IMR-90 (cell line): ENCODE measurements around the gene KCTD5. TPM values are rescaled to one million over a fixed set of nuclear protein-coding genes. Genes with fewer than 3 reads are reported as not detected.
A peak's percentile ranks its signal among the peaks of the same experiment; 100 is the strongest.

Experiments
- ATAC-seq: fragments of 200-7000 bp; cut with Tn5 transposase; 2 replicates; pipeline ENCODE4 v1.9.1; 2020; ENCODE audit warnings: low read depth, mild to moderate bottlenecking, moderate library complexity
- BruUV-seq: library from RNA; stranded (reverse); fragments of 400-500 nt; replicated peaks from 2 replicates; lab custom pipeline; 2021; lab: Mats Ljungman, UMichigan
- CTCF ChIA-PET: fragments of 300-600 bp; formaldehyde crosslinking; extraction: SDS; loops from one replicate; lab custom pipeline; 2021; ENCODE audit warnings: antibody characterized with exemption; lab: Yijun Ruan, JAX
- POLR2A ChIA-PET: fragments of 300-600 bp; sonication (Branson Sonifier 250); formaldehyde crosslinking; loops from one replicate; lab custom pipeline; 2022; ENCODE audit warnings: antibody characterized with exemption; ENCODE audit not compliant: unreplicated experiment; lab: Charles Lee
- DNase-seq: peaks from one replicate; pipeline ENCODE4 v3.0.0; 2013
- H2AFZ ChIP-seq: replicated peaks from 2 replicates; pipeline ENCODE3; 2013; ENCODE audit warnings: low read length, mild to moderate bottlenecking; ENCODE audit not compliant: poor library complexity
- H2AK5ac ChIP-seq: 2 replicates; pipeline ENCODE4 v1.6.1; 2013; ENCODE audit warnings: low read depth, low read length, inconsistent platforms
- H2AK9ac ChIP-seq: replicated peaks from 2 replicates; pipeline ENCODE3; 2013; ENCODE audit warnings: mild to moderate bottlenecking, low read depth, low read length, moderate library complexity; ENCODE audit not compliant: poor library complexity
- H2BK120ac ChIP-seq: 2 replicates; pipeline ENCODE4 v1.6.1; 2013; ENCODE audit warnings: low read depth, low read length, inconsistent platforms
- H2BK15ac ChIP-seq: 3 replicates; pipeline ENCODE4 v1.6.1; 2013; ENCODE audit warnings: low read depth, low read length, inconsistent platforms
- H2BK20ac ChIP-seq: 2 replicates; pipeline ENCODE4 v1.6.1; 2013; ENCODE audit warnings: low read depth, mild to moderate bottlenecking, inconsistent platforms, low read length, moderate library complexity
- H2BK5ac ChIP-seq: 2 replicates; pipeline ENCODE4 v1.6.1; 2013; ENCODE audit warnings: mild to moderate bottlenecking, low read depth, low read length, inconsistent platforms; ENCODE audit not compliant: poor library complexity, severe bottlenecking
- H3K14ac ChIP-seq: replicated peaks from 2 replicates; pipeline ENCODE4 v1.6.1; 2013; ENCODE audit warnings: low read depth, low read length, inconsistent platforms
- H3K18ac ChIP-seq: 2 replicates; pipeline ENCODE4 v1.6.1; 2013; ENCODE audit warnings: low read depth, low read length, control low read depth
- H3K23ac ChIP-seq: 2 replicates; pipeline ENCODE4 v1.6.1; 2013; ENCODE audit warnings: low read depth, low read length, inconsistent platforms
- H3K27ac ChIP-seq: 2 replicates; pipeline ENCODE4 v1.5.1; 2013; ENCODE audit warnings: mild to moderate bottlenecking, control low read depth, low read length; ENCODE audit not compliant: insufficient read depth
- H3K27me3 ChIP-seq: 2 replicates; pipeline ENCODE4 v1.6.1; 2013; ENCODE audit warnings: low read length; ENCODE audit not compliant: control insufficient read depth, insufficient read depth
- H3K36me3 ChIP-seq: 2 replicates; pipeline ENCODE4 v1.6.1; 2013; ENCODE audit warnings: low read length, mixed read lengths; ENCODE audit not compliant: control insufficient read depth, insufficient read depth
- H3K4ac ChIP-seq: 2 replicates; pipeline ENCODE4 v1.6.1; 2013; ENCODE audit warnings: low read depth, low read length, inconsistent platforms
- H3K4me1 ChIP-seq: 2 replicates; pipeline ENCODE4 v1.6.1; 2013; ENCODE audit warnings: low read length, mixed read lengths; ENCODE audit not compliant: control insufficient read depth, insufficient read depth
- H3K4me2 ChIP-seq: 2 replicates; pipeline ENCODE4 v1.6.1; 2013; ENCODE audit warnings: low read depth, mild to moderate bottlenecking, control low read depth, low read length, moderate library complexity
- H3K4me3 ChIP-seq: 2 replicates; pipeline ENCODE4 v1.5.1; 2013; ENCODE audit warnings: low read depth, mild to moderate bottlenecking, control low read depth, low read length, moderate library complexity; ENCODE audit not compliant: insufficient read depth
- H3K56ac ChIP-seq: 2 replicates; pipeline ENCODE4 v1.6.1; 2013; ENCODE audit warnings: low read length, inconsistent platforms; ENCODE audit not compliant: insufficient read depth; ENCODE audit errors: extremely low read depth
- H3K79me1 ChIP-seq, 2 experiments: 2 replicates each; pipeline ENCODE4 v1.6.1; 2013; ENCODE audit warnings: low read length in 2 of 2, inconsistent platforms in 1 of 2, low read depth in 1 of 2
- H3K9ac ChIP-seq: 2 replicates; pipeline ENCODE4 v1.6.1; 2013; ENCODE audit warnings: low read depth, low read length, control low read depth
- H3K9me1 ChIP-seq: 2 replicates; pipeline ENCODE4 v1.6.1; 2013; ENCODE audit warnings: low read length, inconsistent platforms; ENCODE audit not compliant: insufficient read depth
- H3K9me3 ChIP-seq: 2 replicates; pipeline ENCODE4 v1.6.1; 2013; ENCODE audit warnings: low read length; ENCODE audit not compliant: control insufficient read depth, insufficient read depth
- H4K20me1 ChIP-seq: 2 replicates; pipeline ENCODE4 v1.6.1; 2013; ENCODE audit warnings: low read length, inconsistent platforms; ENCODE audit not compliant: insufficient read depth
- H4K5ac ChIP-seq: 2 replicates; pipeline ENCODE4 v1.6.1; 2013; ENCODE audit warnings: mild to moderate bottlenecking, low read depth, low read length, control low read depth
- H4K8ac ChIP-seq, 2 experiments: 2 replicates each; pipeline ENCODE4 v1.6.1; 2013; ENCODE audit warnings: low read depth in 2 of 2, low read length in 2 of 2, control low read depth in 1 of 2, inconsistent platforms in 1 of 2
- H4K91ac ChIP-seq: 2 replicates; pipeline ENCODE4 v1.6.1; 2013; ENCODE audit warnings: low read depth, low read length, inconsistent platforms; ENCODE audit not compliant: insufficient read depth
- MAFK ChIP-seq: IDR thresholded peaks from 2 replicates; pipeline ENCODE4 v1.6.1; 2012; ENCODE audit warnings: low read depth, low read length, improper control_type of control experiment
- POLR2A ChIP-seq: IDR thresholded peaks from 2 replicates; pipeline ENCODE4 v1.6.1; 2012; ENCODE audit warnings: mild to moderate bottlenecking, low read depth, low read length
- RCOR1 ChIP-seq: IDR thresholded peaks from 2 replicates; pipeline ENCODE4 v1.6.1; 2012; ENCODE audit warnings: mild to moderate bottlenecking, low read length, improper control_type of control experiment; ENCODE audit not compliant: insufficient replicate concordance
- WGBS, 2 experiments: methylation state at CpG; one replicate each; pipeline versions ENCODE4 v1.1.5 to v1.1.7; 2013; ENCODE audit warnings: missing lambda C conversion rate in 2 of 2; ENCODE audit not compliant: insufficient read length in 1 of 2; ENCODE audit errors: extremely low coverage in 2 of 2; 5-methylcytosine and 5-hydroxymethylcytosine counted together
- dilution Hi-C: fragments of 300-500 bp; cut with HindIII; formaldehyde crosslinking; loops from one replicate; pipeline ENCODE4 v1.14.3; 2018; ENCODE audit warnings: low sequenced_read_pairs; ENCODE audit not compliant: unreplicated experiment
- in situ Hi-C: fragments of 300-500 bp; cut with MboI; formaldehyde crosslinking; loops from 3 replicates; pipeline ENCODE4 v1.14.3; 2019; ENCODE audit warnings: low sequenced_read_pairs, inconsistent platforms, mixed read lengths
- intact Hi-C: fragments of 100-400 bp; cut with micrococcal nuclease; formaldehyde crosslinking; loops from 2 replicates; pipeline ENCODE4 v1.10.0; 2022
- polyA plus RNA-seq, 3 experiments: library from polyadenylated mRNA; depleted of rRNA; stranded (reverse); fragments of >200 nt; gene quantifications; 2 replicates each; pipeline ENCODE4 v1.2.3, GENCODE V29; 2012; ENCODE audit warnings: low replicate concordance in 1 of 3
- total RNA-seq: library from RNA; depleted of rRNA; stranded (reverse); fragments of >200 nt; gene quantifications from 2 replicates; pipeline ENCODE4 v1.2.3, GENCODE V29; 2012
- TF ChIP-seq, protein P1 (sequence below): conservative IDR thresholded peaks from 2 replicates; pipeline ENCODE4 v1.5.1; 2012; ENCODE audit warnings: mild to moderate bottlenecking, low read depth, low read length, improper control_type of control experiment
- TF ChIP-seq, protein P2 (sequence below): fragments of 150-350 bp; IDR thresholded peaks from 2 replicates; pipeline ENCODE4 v1.6.1; 2016; ENCODE audit warnings: low read depth, mild to moderate bottlenecking, low read length, moderate library complexity, borderline replicate concordance

The KCTD5 gene
- total and polyA plus RNA-seq, 2 of the 4 experiments (the other 2 are of a cell fraction) = 17.2 to 56.2 TPM

DNA sequence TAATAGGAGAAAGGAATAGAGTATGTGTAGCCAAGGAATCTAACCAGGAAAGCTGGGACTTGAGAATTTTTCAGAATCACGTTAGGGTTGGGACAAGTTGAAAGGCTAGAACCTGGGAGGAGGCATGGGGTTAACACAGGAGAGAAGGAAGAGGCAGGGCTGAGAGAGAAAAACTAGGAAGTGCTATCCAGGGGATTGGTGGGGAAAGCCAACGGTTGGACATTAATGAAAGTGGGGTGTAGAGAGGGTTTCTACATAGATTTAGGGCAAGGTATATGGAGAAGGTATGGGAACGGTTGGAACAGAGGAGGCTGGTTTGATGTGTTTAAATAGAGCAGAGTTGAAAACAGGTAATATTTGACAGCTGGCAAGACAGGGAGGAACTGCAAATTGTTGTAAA lies 72.8 kb downstream of the KCTD5 start:
- peaks cover 14% of the 10 kb centered on the region for H3K9me1 ChIP-seq
- no peak overlapping the region for H4K8ac ChIP-seq
- H3K36me3 ChIP-seq = peaks cover 36% of the 10 kb centered on the region
- 50% methylated on average over 3 of the region's 3 CpGs; no CpG with 5 or more reads in 1 of the 2 experiments for WGBS, 2 experiments
- H2AK5ac ChIP-seq = no peak overlapping the region
- H3K79me1 ChIP-seq = peaks cover 23 to 75% of the 10 kb centered on the region in 2 experiments
- no peak overlapping the region for H3K27ac ChIP-seq
- no peak overlapping the region for H2BK20ac ChIP-seq
- H3K23ac ChIP-seq = peak overlapping the region; percentile 80
- no peak overlapping the region for H4K91ac ChIP-seq
- H3K4me2 ChIP-seq = peak overlapping the region; percentile 99
- peaks cover 9% of the 10 kb centered on the region for H3K4me1 ChIP-seq
- no peaks in the 10 kb centered on the region for H3K27me3 ChIP-seq
- no peak overlapping the region for H2AFZ ChIP-seq
- DNase-seq (no peak), ATAC-seq (no peak)
- intact Hi-C loops = no loop called here
- peaks cover 73% of the 10 kb centered on the region for H4K20me1 ChIP-seq
- dilution Hi-C loops = no loop called here
- no peak overlapping the region for H2BK15ac ChIP-seq
- in situ Hi-C loops = no loop called here
- no peak overlapping the region for H2BK120ac ChIP-seq
- TF ChIP-seq, protein P1, sequence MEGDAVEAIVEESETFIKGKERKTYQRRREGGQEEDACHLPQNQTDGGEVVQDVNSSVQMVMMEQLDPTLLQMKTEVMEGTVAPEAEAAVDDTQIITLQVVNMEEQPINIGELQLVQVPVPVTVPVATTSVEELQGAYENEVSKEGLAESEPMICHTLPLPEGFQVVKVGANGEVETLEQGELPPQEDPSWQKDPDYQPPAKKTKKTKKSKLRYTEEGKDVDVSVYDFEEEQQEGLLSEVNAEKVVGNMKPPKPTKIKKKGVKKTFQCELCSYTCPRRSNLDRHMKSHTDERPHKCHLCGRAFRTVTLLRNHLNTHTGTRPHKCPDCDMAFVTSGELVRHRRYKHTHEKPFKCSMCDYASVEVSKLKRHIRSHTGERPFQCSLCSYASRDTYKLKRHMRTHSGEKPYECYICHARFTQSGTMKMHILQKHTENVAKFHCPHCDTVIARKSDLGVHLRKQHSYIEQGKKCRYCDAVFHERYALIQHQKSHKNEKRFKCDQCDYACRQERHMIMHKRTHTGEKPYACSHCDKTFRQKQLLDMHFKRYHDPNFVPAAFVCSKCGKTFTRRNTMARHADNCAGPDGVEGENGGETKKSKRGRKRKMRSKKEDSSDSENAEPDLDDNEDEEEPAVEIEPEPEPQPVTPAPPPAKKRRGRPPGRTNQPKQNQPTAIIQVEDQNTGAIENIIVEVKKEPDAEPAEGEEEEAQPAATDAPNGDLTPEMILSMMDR = no peak
- TF ChIP-seq MAFK (no peak), POLR2A (no peak), RCOR1 (no peak)
- TF ChIP-seq, protein P2, sequence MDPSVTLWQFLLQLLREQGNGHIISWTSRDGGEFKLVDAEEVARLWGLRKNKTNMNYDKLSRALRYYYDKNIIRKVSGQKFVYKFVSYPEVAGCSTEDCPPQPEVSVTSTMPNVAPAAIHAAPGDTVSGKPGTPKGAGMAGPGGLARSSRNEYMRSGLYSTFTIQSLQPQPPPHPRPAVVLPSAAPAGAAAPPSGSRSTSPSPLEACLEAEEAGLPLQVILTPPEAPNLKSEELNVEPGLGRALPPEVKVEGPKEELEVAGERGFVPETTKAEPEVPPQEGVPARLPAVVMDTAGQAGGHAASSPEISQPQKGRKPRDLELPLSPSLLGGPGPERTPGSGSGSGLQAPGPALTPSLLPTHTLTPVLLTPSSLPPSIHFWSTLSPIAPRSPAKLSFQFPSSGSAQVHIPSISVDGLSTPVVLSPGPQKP = no peak
- no peak overlapping the region for H4K5ac ChIP-seq
- ChIA-PET POLR2A (no interaction called here), CTCF (no interaction called here)
- H3K9ac ChIP-seq = no peak overlapping the region; the same call in 1 of the 2 replicates
- H3K4me3 ChIP-seq = no peak overlapping the region
- no peak overlapping the region for H3K4ac ChIP-seq
- no TSS peak for BruUV-seq
- no peak overlapping the region for H3K18ac ChIP-seq
- peaks cover 2% of the 10 kb centered on the region; the same call in 1 of the 2 replicates for H3K9me3 ChIP-seq
- no peak overlapping the region for H3K56ac ChIP-seq
- no peak overlapping the region for H2BK5ac ChIP-seq
- H2AK9ac ChIP-seq = no peak overlapping the region
- H3K14ac ChIP-seq = no peak overlapping the region
